ENCODE measurements around the gene TRIP13.
"Not testable (repeated sequence)": the region's sequence is repeated elsewhere in the genome, so short reads cannot be mapped to it uniquely, and the experiment has no call there.

GRCh38 chr5:853416-854090 lies 39.1 kb upstream of the TRIP13 start:
- TF ChIP-seq POLR2AphosphoS5, POLR2A, EP300 (IDR thresholded peaks at IDR 0.05): not testable (repeated sequence)
- TF ChIP-seq, protein P1, sequence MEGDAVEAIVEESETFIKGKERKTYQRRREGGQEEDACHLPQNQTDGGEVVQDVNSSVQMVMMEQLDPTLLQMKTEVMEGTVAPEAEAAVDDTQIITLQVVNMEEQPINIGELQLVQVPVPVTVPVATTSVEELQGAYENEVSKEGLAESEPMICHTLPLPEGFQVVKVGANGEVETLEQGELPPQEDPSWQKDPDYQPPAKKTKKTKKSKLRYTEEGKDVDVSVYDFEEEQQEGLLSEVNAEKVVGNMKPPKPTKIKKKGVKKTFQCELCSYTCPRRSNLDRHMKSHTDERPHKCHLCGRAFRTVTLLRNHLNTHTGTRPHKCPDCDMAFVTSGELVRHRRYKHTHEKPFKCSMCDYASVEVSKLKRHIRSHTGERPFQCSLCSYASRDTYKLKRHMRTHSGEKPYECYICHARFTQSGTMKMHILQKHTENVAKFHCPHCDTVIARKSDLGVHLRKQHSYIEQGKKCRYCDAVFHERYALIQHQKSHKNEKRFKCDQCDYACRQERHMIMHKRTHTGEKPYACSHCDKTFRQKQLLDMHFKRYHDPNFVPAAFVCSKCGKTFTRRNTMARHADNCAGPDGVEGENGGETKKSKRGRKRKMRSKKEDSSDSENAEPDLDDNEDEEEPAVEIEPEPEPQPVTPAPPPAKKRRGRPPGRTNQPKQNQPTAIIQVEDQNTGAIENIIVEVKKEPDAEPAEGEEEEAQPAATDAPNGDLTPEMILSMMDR (IDR thresholded peaks at IDR 0.05): not testable (repeated sequence)
